HG03457 (cell line): ENCODE data around the gene SUGCT.
"Not testable (repeated sequence)": the region's sequence is repeated elsewhere in the genome, so short reads cannot be mapped to it uniquely, and the experiment has no call there.

Experiments
- ATAC-seq: cut with Tn5 transposase; IDR thresholded peaks from one replicate; pipeline ENCODE4 v1.9.1; 2021; ENCODE audit warnings: moderate number of reproducible peaks; ENCODE audit not compliant: unreplicated experiment

Gene SUGCT

DNA sequence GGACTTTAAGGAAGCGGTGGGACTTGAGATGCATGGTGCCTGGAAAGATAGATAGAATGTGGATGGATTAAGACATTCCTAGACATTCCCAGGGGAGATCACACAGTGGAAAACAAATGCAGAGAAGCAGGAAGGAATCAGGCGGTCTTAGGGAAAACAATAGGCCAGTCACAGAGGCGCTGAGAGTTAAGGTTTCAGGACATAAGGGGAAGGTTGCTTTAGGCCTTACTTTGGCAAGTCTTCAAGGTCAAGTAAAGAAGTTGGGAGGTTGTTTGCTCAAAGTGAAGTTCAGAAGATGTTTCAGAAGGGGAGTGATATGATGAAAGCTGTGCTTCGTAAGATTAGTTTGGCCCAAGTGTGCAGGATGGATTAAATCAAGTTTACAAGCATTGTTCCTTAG is 109.4 kb downstream of the SUGCT start:
- ATAC-seq = no peak

DNA sequence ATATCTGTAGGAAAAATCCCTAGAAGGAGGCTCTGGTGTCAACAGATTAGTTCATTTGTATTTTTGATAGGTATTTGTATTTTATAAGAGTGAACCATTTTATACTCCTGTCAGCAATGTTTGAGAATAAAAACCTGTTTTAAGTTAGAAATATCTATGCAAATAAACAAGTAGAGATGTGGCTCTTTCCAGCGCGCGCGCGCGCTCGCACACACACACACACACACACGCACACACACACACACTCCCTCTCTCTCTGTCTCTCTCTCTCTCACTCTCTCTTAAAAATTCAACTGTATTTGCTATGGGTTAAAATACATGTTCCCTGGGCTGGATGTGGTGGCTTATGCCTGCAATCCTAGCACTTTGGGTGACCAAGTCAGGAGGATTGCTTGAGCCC is 113.9 kb downstream of the SUGCT start:
- no peak for ATAC-seq

DNA sequence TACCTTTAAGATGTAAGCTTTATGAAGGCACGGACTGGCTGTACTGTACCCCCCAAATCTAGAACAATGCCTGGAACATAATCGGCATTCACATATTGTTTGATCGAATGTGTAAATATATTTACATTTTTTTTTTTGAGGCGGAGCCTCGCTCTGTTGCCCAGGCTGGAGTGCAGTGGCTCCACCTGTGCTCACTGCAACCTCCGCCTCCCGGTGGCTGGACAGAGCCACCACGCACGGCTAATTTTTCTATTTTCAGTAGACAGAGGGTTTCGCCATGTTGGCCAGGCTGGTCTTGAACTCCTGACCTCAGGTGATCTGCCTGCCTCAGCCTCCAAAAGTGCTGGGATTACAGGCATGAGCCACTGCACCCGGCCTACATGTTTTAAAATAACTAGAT is 118.6 kb downstream of the SUGCT start:
- ATAC-seq = not testable (repeated sequence)

DNA sequence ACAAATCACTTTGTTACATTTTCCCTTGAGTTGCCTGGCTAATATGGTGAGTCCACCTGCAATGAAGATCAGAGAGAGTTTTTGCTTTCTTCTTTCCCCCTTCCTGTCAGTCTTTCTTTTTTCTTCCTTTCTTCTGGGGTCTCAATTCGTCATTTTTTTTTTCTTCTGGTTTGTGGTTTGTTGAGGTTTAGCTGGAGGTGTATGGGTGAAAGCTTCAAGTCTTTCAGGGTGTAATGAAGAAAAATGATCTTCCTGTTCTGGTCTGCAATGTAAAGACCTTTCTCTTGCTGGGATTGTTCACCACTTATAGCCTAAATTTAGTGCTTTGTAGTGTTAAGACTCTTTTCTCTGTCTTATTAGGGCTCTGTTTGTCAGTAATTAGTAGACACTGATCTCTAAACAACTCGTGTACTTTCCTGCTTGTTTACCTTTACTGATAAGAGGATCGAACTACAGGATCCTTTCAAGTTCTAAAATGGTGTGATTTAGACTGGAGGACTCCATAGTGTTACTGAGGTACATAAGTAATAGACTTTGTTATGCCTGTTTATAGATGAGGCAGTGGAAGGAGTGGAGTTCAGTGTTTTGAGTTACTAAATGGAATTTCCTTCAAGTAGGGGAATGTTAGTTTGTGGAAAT is 129.1 kb downstream of the SUGCT start:
- no peak for ATAC-seq

DNA sequence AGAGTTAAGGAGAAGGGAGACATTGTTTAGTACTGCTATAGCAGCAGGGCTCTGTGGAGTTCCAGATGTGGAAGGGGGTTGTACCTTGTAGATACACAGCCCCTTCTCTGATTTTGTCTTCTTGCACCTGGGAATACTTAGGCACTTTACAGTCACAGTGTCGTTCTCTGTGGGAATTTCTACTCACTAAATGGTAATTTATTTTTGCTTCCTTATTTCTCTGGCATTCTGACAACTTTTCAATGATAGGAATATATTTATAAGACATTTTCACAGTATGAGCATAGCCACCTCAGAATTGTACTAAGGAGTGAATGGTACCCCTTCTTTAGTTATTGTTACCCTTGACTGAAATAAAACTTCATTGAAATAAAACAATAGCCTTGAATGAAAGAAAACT is 132.8 kb downstream of the SUGCT start:
- ATAC-seq = no peak

DNA sequence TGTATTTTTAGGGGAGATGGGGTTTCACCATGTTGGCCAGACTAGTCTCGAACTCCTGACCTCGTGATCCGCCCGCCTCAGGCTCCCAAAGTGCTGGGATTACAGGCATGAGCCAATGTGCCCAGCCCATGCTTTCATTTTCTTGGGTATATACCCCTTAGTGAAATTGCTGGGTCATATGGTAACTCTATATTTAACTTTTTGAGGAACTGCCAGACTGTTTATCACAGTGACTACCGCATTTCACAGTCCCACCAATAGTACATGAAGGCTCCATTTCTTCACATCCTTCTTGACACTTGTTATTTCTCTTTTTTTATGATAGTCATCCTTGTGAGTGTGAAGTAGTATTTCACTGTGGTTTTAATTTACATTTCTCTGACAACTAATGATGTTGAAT is 134.0 kb downstream of the SUGCT start:
- not testable (repeated sequence) for ATAC-seq

DNA sequence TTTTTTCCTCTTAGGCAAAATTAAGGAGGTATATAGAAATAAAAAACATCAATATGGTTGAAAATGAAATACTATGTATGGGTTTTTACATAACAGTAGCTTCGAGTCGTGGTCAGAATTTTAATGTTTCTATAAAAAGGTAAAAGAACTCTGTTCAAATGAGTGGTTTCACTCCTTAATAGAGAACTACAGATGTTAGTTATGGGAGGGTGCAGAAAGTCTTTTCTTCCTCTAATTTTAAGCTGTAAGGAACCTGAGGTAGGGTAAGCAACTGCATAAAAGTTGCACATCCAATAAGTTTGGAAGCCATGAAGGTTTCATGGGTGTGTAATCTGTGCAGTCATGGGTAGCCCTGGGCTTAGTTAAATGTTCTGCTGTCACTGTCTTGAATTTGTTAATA is 141.3 kb downstream of the SUGCT start:
- ATAC-seq = no peak

DNA sequence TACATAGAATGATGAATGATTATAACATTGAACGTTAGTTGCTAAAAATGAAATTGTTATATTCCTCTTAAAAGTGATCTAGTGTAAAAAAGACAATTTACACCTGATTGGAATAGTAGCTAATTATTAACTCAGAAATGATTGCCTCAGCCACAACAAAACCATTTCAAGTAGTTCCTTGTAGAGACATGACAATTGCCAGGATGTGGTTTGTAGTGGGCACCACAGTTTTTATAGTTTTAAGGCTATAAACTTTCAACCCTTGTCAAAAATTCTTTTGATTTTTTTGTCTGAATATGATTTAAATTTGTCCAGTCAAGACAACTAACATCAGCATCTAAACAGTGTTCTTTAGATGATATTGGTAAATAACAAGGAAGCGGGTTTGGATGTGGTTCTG is 145.2 kb downstream of the SUGCT start:
- no peak for ATAC-seq

DNA sequence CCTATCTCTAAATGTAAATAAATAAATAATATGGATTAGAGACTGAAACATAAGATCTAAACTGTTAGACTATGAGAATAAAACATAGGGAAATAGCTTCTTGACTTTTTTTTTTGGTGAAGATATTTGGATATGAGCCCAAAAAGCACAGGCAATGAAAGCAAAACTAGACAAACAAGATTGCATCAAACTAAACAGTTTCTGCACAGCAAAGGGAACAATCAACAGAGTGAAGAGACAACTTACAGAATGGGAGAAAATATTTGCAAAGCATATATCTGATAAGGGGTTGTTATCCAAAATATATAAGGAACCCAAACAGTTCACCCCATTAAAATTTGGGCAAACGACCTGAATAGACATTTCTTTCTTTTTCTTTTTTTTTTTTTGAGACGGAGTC is 148.1 kb downstream of the SUGCT start:
- no peak for ATAC-seq

DNA sequence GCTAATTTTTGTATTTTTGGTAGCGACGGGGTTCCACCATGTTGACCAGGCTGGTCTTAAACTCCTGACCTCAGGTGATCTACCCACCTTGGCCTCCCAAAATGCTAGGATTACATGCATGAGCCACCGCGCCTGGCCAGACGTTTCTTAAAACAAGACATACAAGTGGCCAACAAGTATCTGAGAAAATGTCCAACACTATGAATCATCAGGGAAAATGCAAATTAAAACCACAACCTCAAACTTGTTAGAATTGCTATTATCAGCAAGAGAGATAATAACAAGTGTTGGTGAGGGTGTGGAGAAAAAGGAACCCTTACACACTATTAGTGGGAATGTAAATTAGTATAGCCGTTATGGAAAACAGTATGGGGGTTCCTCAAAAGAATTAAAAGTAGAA is 148.6 kb downstream of the SUGCT start:
- no peak for ATAC-seq

DNA sequence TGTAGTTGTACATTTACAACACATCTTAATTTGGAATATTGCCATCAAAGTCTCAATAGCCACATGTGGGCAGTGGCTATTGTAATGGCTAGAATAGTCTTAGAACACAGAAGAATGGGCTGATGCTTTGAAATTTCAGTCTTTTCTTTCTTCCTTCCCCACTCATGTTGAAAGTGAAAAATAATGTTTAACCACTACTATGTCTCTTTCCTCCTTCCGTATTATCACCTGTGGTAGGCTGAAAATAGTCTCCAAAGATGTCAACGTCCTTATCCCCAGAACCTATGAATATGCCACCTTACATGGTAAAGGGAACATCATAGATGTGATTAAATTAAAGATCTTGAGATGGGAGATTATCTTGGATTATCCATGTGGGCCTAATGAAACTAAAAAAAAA is 154.0 kb downstream of the SUGCT start:
- peak; percentile 77 for ATAC-seq

DNA sequence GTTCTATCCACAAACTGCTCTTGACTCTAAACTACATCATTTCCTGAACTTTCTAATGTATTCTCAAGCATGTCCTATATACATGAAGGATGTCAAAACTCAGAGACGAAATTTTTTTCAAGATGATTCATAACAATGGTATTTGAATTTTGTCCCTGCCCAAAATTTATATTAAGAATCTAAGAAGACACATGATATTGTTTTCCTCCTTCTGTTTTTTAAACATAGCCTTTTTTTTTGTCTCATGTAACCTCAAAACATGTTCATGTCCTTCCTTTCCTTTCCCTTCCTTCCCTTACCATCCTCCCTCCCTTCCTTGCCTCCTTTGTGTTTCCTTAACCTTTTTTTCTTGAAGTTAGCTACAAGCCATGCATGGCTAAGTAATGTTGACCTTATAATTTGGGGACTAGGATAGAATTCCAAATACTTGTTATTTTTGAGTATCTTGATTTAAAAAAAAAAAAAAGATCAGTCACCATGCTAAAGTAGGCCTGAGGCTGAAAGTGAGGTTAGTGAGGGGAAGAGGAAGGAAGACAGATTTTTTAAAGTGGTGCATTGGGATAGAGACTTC is 163.0 kb downstream of the SUGCT start:
- no peak for ATAC-seq

DNA sequence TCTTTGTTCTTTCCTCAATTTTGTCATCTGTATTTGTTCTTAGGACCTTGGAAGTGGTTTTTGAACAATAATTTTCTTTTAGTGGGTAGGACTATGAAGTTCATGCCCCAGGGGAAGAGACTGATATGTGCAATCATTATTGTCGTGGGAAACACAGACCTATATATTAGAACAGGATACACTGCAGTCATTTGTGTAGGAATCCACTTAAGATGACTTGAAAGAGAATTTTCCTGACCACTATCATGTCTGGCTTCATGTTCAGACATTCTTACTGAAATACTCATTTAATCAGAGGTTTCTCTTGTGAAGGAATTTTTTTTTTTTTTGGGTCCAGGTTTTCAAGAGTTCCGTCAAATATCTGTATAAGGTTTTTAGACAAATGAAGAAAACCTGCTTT is 163.6 kb downstream of the SUGCT start:
- no peak for ATAC-seq

DNA sequence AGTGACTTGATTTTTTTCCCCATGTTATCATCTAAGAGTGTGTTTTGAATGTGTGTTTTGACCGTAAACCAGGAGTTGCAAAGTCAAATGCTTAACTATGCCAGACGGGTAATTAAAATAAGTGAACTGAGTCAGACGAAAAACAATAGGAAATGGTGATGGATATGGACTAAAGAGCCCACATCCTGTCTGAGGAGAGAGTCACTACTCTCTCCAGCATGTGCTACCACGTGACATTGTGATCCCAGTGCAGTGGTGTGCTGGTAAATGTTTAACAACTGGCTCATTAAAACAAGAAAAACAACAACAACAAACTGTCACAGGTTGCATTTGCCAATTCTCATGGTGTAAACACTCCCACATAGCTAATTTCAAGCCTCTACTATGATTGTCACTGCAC is 164.3 kb downstream of the SUGCT start:
- ATAC-seq = no peak

DNA sequence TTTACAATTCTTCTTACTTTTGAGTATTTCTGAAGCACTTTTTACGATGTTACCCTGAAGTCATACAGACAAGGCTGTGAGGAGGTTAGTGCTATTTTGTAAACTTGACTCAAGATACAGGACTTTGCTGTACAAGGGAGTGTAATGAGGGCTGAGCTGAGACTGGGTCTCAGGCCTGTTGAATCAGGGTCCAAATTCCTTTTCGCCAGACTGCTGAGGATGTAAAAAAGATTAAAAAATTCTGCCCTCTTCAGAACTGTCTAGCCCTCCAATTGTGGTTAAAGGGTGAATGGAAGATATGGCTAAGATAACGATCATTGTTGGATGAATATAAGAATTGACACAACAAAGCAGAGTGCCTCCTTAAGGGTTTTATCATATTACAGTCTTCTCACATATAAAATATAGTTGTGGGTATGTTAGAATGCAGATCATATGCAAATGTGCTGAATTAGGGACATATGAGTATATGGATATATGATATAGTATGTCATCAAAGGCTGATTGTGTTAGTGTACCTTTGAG is 165.4 kb downstream of the SUGCT start:
- ATAC-seq = no peak

DNA sequence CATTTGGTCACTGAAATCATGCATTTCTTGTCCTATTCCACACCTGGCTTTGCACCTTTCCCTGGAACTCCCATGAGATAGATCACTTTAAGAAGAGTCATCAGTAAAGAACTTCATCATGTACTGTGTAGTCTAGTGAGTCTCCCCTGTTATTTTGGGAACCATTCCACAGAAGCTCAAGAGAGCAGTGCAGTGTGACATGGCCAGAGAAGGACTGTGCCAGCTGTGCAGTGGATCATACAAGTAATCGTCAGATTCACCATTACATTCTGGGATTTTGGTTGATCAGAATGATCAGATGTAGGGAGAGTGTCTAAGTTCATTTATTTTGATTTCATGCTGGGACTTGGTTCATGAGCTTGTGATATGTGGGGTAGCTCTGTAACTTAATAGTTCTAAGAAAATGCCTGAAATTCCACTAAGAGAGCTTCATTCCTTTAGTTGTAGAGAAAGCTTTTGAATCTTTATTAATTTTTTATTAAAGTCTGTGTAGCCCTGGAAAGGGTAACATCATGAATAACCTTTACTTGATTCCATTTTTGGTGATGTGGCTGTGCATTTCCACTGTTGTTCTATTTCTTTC is 166.8 kb downstream of the SUGCT start:
- no peak for ATAC-seq

DNA sequence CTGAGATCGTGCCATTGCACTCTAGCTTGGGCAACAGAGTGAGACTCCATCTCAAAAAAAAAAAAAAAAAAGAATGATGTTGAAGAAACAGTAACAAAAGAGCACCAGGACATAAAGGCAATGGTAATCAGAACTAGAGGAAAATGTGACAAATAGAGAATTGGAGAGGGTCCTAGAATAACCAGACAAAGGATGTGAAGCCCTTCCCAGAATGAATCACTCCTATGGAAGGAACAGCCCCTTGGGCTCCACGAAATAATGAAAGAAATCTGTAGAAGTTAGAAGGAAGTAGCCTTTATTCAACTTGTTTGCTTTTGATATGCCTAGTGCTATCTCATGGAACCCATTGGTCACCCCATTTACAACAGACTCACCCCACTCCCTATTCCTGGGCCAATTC is 169.2 kb downstream of the SUGCT start:
- ATAC-seq = no peak

DNA sequence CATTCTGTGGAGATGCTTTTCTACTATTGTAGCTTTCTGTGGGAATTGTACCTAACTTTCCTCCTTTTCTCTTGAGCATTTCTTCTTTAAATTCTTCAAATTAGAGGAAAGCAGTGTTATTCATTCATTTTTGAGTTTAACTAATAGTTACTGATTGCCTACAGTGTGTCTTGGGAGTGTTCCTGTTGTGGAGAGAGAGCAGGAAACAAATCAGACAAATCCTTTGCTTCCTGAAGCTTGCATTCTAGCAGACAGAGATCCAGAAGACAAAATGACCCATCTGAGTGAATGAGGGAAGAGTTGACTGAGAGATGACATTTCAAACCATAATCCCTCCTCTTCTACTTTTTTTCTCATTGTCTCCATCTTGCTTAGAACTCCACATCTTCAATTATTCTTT is 170.4 kb downstream of the SUGCT start:
- no peak for ATAC-seq

DNA sequence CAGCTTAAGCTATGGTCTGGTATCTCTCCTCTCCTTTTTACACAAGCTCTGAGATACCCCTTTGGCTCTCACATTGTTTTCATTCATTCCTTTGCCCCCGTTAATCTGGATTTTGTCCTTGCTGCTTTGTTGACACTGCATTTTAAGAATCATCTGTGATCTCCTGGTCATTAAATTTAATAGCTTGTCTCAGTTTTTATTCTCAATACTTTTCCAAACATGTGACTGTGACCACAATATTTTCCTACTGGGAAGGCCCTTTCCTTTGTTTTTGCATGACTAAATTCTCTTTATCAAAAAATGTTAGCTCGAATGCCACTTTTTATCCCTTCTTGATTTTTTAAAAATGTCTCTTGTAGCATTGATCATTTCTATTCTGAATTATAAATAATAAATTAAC is 171.2 kb downstream of the SUGCT start:
- ATAC-seq = no peak

DNA sequence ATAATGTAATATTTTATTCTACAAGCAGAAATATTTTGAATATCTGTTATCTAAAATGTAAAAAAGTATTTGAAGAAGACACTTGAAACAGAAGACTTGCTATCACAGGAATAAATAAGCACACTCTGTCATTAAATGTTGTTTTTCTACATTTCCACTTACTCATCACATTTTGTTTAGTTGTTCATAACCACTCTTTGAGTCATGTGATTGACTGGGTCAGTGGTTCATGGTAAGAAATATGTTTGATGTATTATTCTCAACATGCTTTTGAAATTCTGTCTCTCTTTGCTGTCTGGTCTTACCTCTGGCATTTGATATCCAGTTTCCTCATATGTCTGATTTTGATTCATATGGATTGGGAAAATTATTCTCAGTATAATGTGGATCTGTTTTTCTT is 171.8 kb downstream of the SUGCT start:
- no peak for ATAC-seq

DNA sequence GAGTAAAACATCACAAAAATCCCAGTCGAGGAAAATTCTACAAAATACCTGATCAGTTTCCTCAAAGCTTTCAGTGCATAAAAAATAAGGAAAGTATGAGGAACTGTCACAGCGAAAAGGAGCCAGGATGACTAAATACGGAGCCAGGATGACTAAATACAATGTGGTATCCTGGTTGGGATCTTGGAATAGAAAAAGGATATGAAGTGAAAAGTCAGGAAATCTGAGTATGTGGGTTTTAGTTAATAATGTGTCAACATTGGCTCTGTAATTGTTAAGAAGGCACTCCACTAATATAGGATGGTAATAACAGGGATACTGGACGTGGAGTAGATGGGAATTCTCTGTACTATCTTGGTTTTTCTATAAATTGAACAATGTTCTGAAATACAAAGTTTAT is 175.5 kb downstream of the SUGCT start:
- no peak for ATAC-seq

DNA sequence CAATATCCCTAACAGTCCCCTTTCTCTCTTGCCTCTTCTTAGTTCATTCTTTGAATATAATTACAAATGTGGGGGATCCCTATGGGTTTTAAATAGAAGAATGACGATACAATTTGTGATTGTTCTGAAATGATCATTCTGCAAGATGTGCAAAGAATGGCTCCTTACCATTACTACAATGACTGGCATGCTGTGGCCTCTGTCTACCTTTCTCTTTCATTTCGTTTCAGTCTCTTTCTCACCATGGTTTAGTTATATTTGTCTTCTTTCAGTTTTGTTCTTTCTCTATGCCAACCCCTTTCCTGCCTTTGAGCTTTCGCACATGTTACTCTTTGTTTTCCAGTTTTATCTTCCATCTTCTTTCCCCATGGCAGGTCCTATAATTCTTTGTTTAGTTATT is 176.5 kb downstream of the SUGCT start:
- peak; percentile 100 for ATAC-seq

DNA sequence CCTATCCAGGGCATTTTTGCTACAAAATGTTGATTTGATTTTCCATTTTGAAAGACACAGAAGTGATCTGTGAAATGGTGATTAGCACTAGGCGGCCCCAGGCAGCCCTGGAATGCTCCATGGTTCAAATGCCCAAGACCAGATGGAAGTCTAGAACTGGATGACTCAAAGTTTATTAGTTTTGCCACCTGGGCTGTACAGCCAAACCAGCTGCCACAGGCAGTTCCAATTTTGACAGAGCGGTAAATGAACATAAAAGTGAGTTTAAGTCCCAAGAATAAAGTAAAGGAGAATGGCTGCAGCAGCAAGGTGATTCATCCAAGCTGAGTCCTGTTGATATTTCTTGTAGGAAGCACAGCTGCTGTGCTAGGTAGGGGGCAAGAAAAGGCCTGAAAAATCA is 180.5 kb downstream of the SUGCT start:
- no peak for ATAC-seq
